Measurements from ENCODE around the gene EIF6.

DNA sequence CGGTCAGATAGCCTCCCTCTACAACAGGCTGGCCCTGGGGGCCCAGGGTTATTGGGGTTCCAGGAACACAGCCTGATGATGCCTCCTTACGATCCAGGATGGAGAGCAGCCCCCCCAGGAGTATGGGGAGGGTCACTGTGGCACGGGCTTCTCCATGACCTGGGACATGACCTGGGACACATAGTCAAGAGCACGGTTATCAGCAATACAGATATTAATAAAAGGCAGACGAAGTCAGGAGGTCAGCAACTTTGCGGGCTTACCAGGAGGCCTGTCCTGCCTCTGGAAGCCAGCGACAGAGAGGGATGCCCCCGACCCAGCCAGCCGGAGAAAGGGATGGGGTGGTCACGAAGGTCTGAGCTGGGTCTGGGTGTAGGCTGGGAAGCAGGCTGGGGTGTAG, 7.4 kb downstream of the EIF6 start:
- no peak for TF ChIP-seq REST (IDR thresholded peaks at IDR 0.05)
- TF ChIP-seq, protein P1, sequence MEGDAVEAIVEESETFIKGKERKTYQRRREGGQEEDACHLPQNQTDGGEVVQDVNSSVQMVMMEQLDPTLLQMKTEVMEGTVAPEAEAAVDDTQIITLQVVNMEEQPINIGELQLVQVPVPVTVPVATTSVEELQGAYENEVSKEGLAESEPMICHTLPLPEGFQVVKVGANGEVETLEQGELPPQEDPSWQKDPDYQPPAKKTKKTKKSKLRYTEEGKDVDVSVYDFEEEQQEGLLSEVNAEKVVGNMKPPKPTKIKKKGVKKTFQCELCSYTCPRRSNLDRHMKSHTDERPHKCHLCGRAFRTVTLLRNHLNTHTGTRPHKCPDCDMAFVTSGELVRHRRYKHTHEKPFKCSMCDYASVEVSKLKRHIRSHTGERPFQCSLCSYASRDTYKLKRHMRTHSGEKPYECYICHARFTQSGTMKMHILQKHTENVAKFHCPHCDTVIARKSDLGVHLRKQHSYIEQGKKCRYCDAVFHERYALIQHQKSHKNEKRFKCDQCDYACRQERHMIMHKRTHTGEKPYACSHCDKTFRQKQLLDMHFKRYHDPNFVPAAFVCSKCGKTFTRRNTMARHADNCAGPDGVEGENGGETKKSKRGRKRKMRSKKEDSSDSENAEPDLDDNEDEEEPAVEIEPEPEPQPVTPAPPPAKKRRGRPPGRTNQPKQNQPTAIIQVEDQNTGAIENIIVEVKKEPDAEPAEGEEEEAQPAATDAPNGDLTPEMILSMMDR (IDR thresholded peaks at IDR 0.05; ENCODE audit: low read depth, low read length, missing input control) = no peak
- TF ChIP-seq TAF1 (conservative IDR thresholded peaks at IDR 0.05) = no peak
- TF ChIP-seq RAD21 (IDR thresholded peaks at IDR 0.05) = no peak
- TF ChIP-seq EGR1 (IDR thresholded peaks at IDR 0.05; ENCODE audit: low read depth in 2 of 2) = no peak
- TF ChIP-seq SP1 (IDR thresholded peaks at IDR 0.05) = no peak
- no peak for TF ChIP-seq FOXA1 (IDR thresholded peaks at IDR 0.05)

Measured in liver (tissue), 3 donors.